ENCODE results near the gene RUSC1.

DNA sequence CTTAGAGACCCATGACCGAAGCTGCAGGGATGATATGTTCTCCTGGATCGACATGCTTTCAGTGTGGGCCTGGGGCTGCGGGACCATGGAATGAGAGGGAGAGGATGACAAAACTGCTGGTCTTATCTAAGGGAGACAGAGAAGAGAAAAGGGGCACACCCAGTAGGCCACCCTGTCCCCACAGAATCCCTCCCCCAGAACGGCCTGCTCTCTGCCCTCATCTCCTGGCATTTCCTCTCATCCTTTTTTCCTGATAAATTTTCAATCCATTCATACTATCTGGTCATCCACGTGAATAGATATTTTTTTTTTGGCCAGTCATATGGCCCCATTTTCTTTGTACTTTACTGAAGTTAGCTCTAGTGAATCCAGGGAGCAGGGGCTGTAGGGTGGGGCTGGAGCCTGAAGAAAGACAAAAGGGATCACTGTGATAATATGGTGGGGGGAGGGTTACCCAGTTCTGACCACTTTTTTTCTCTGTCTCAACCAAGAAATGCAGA lies 19.3 kb upstream of the RUSC1 start, which contains the start of gene PKLR:
- TF ChIP-seq, protein P1, sequence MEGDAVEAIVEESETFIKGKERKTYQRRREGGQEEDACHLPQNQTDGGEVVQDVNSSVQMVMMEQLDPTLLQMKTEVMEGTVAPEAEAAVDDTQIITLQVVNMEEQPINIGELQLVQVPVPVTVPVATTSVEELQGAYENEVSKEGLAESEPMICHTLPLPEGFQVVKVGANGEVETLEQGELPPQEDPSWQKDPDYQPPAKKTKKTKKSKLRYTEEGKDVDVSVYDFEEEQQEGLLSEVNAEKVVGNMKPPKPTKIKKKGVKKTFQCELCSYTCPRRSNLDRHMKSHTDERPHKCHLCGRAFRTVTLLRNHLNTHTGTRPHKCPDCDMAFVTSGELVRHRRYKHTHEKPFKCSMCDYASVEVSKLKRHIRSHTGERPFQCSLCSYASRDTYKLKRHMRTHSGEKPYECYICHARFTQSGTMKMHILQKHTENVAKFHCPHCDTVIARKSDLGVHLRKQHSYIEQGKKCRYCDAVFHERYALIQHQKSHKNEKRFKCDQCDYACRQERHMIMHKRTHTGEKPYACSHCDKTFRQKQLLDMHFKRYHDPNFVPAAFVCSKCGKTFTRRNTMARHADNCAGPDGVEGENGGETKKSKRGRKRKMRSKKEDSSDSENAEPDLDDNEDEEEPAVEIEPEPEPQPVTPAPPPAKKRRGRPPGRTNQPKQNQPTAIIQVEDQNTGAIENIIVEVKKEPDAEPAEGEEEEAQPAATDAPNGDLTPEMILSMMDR (IDR thresholded peaks at IDR 0.05; ENCODE audit: control extremely low read depth in 1 of 3, insufficient read depth in 1 of 3, low read depth in 1 of 3, low read length in 3 of 3), result no peak
- TF ChIP-seq POLR2A (IDR thresholded peaks at IDR 0.05; ENCODE audit: control extremely low read depth in 1 of 2, low read depth in 2 of 2, low read length in 2 of 2) (no peak), RAD21 (IDR thresholded peaks at IDR 0.05 in 1 of 2, conservative IDR thresholded peaks at IDR 0.05 in 1 of 2; ENCODE audit: low read depth in 2 of 2, low read length in 2 of 2) (no peak), CEBPB (IDR thresholded peaks at IDR 0.05; ENCODE audit: low read depth, low read length) (no peak), CBX8 (IDR thresholded peaks at IDR 0.05; ENCODE audit: borderline replicate concordance, low read depth, low read length) (no peak), SUZ12 (IDR thresholded peaks at IDR 0.05; ENCODE audit: low read length) (no peak), SIN3A (conservative IDR thresholded peaks at IDR 0.05 in 1 of 2, IDR thresholded peaks at IDR 0.05 in 1 of 2; ENCODE audit: low read depth in 1 of 2, low read length in 2 of 2) (no peak), EP300 (IDR thresholded peaks at IDR 0.05; ENCODE audit: borderline replicate concordance in 1 of 2, low read depth in 2 of 2, low read length in 2 of 2) (no peak), PHF8 (conservative IDR thresholded peaks at IDR 0.05; ENCODE audit: low read depth, low read length) (no peak), CHD1 (IDR thresholded peaks at IDR 0.05; ENCODE audit: low read depth, low read length) (no peak), TAF1 (IDR thresholded peaks at IDR 0.05; ENCODE audit: low read depth, low read length) (no peak), JUND (IDR thresholded peaks at IDR 0.05; ENCODE audit: low read length) (no peak), BRCA1 (IDR thresholded peaks at IDR 0.05; ENCODE audit: low read depth, low read length) (no peak)
